ENCODE results near the gene MEOX2.

MEOX2 gene

GRCh38 chr7:15607529-15608210 lies 78.8 kb downstream of the MEOX2 start:
- DNase-seq, result no peak

GRCh38 chr7:15606561-15606960 lies 79.9 kb downstream of the MEOX2 start:
- DNase-seq, result no peak

- DNase-seq, result no peak
Measured at GRCh38 chr7:15604166-15604565, 82.3 kb downstream of the MEOX2 start.

GRCh38 chr7:15603124-15603523 lies 83.4 kb downstream of the MEOX2 start:
- no peak for DNase-seq

- DNase-seq, result no peak
Measured at GRCh38 chr7:15602236-15602635, 84.2 kb downstream of the MEOX2 start.

GRCh38 chr7:15601175-15601574 lies 85.3 kb downstream of the MEOX2 start:
- DNase-seq, result no peak

- no peak for DNase-seq
Measured at GRCh38 chr7:15600298-15600697, 86.2 kb downstream of the MEOX2 start.

GRCh38 chr7:15594461-15594860 lies 92.0 kb downstream of the MEOX2 start:
- no peak for DNase-seq

GRCh38 chr7:15593382-15593781 lies 93.1 kb downstream of the MEOX2 start:
- DNase-seq, result no peak

- no peak for DNase-seq
Measured at GRCh38 chr7:15586266-15586665, 100.2 kb downstream of the MEOX2 start.

GRCh38 chr7:15584575-15584974 lies 101.9 kb downstream of the MEOX2 start:
- DNase-seq, result no peak

- no peak for DNase-seq
Measured at GRCh38 chr7:15582773-15583172, 103.7 kb downstream of the MEOX2 start.

GRCh38 chr7:15581352-15581951 lies 105.0 kb downstream of the MEOX2 start:
- no peak for DNase-seq

- DNase-seq, result no peak
Measured at GRCh38 chr7:15580604-15581351, 105.7 kb downstream of the MEOX2 start.

- no peak for DNase-seq
Measured at GRCh38 chr7:15577600-15577999, 108.9 kb downstream of the MEOX2 start.

GRCh38 chr7:15571301-15571878 lies 115.1 kb downstream of the MEOX2 start:
- no peak for DNase-seq

- DNase-seq, result no peak
Measured at GRCh38 chr7:15567652-15568051, 118.8 kb downstream of the MEOX2 start.

- no peak for DNase-seq
Measured at GRCh38 chr7:15567036-15567435, 119.4 kb downstream of the MEOX2 start.

- no peak for DNase-seq
Measured at GRCh38 chr7:15566476-15566875, 120.0 kb downstream of the MEOX2 start.

GRCh38 chr7:15561835-15562234 lies 124.6 kb downstream of the MEOX2 start, which contains the start of gene AGMO:
TSS of gene AGMO (minus strand) at chr7:15562015.
- peak; percentile 27 for DNase-seq
